Measurements from ENCODE around the gene AHCYL2. TPM values are rescaled to one million over a fixed set of nuclear protein-coding genes. Genes with fewer than 3 reads are reported as not detected.

AHCYL2 gene
- total and polyA plus RNA-seq, 2 of the 8 experiments (the other 6 are each of a cell fraction or from before 2014, with no cell fraction given), result 20.7 to 25.4 TPM

DNA sequence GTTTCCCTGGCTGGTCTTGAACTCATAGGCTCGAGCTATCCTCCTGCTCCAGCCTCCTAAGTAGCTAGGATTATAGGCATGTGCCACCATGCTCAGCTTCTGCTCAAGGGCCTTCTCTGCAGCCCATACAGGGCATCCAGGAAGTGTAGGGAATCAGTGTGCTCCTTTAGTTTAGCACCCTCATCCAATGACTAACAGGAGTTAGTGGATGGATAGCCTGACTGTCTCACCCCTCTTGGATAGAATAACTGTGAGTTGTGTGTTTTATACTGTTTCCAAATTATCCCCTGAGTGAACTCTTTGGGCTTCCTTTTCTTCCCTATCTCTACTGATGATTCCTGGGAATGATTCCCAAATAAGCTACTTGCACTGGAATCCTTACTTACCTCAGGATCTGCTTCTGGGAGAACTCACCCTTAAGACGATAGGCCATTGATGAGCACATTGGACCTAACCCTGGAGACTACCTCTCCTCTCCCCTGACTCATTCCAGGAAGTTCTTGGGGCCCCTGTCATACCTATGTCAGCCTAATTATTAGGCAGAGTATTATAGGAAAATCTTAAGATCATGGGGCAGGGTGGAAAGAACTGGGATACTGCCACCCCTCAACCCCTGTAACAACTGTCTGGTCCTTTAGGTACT is 227.9 kb downstream of the AHCYL2 start:
- FAIRE-seq (no peak), DNase-seq (ENCODE audit: low read depth in 1 of 2, low spot score in 2 of 2) (no peak)
- no peak overlapping the region for H2AFZ ChIP-seq (ENCODE audit: low read length)
- H3K23ac ChIP-seq (ENCODE audit: insufficient read length), result no peak overlapping the region
- H2BK12ac ChIP-seq (ENCODE audit: low read depth, low read length), result no peak overlapping the region
- H3K23me2 ChIP-seq (ENCODE audit: low read depth, low read length), result no peaks in the 10 kb centered on the region
- no peak overlapping the region for H4K8ac ChIP-seq (ENCODE audit: extremely low read depth, insufficient read depth, low read length)
- H3K9me3 ChIP-seq (ENCODE audit: insufficient read depth in 2 of 2, low read depth in 1 of 2, low read length in 1 of 2), result peaks cover 4% of the 10 kb centered on the region in 2 experiments; a peak in 2 of 4 replicates
- H3K9ac ChIP-seq (replicated peaks in 1 of 4; ENCODE audit: extremely low read depth in 1 of 4, low read depth in 3 of 4, low read length in 3 of 4), result no peak overlapping the region
- peaks cover 6 to 42% (median 19%) of the 10 kb centered on the region in 4 experiments; a peak in 7 of 8 replicates for H3K36me3 ChIP-seq (ENCODE audit: control insufficient read depth in 2 of 4, insufficient read depth in 4 of 4, low read length in 3 of 4)
- no peak overlapping the region for H3K4me3 ChIP-seq (ENCODE audit: extremely low read depth in 1 of 4, insufficient read depth in 2 of 4, low read depth in 3 of 4, low read length in 4 of 4)
- H3K27me3 ChIP-seq (replicated peaks in 1 of 4; ENCODE audit: control insufficient read depth in 3 of 4, extremely low read depth in 1 of 4, insufficient read depth in 3 of 4, low read length in 3 of 4), result no peaks in the 10 kb centered on the region
- no peaks in the 10 kb centered on the region for H3K79me1 ChIP-seq (ENCODE audit: low read depth, low read length)
- no peak overlapping the region for H3K56ac ChIP-seq (replicated peaks; ENCODE audit: insufficient read length, low read depth, low read length)
- ChIA-PET POLR2A (ENCODE audit: partially characterized antibody) (interaction anchor here (2.0 kb wide), 1 partner anchor 19 kb away, joined by 6 read pairs; the partner anchor contains the start of gene STRIP2), CTCF (ENCODE audit: partially characterized antibody) (interaction anchor here (0.9 to 2.2 kb wide), 10 partner anchors 11 to 354 kb away, joined by 3 to 9 read pairs (median 4); no protein-coding TSS in a partner anchor)
- no peak overlapping the region for H2BK5ac ChIP-seq (ENCODE audit: low read depth, low read length)
- H4K91ac ChIP-seq (replicated peaks; ENCODE audit: insufficient read length, low read length), result no peak overlapping the region
- H4K5ac ChIP-seq (ENCODE audit: insufficient read length, low read depth, low read length), result no peak overlapping the region
- no peak overlapping the region for H3K4me2 ChIP-seq (ENCODE audit: insufficient read depth in 1 of 2, low read depth in 2 of 2, low read length in 2 of 2)
- no peak overlapping the region for H3K14ac ChIP-seq (ENCODE audit: insufficient read length)
- H3K18ac ChIP-seq (ENCODE audit: extremely low read depth, low read length), result no peak overlapping the region
- no peaks in the 10 kb centered on the region; a peak in 1 of 4 replicates for H3K79me2 ChIP-seq (ENCODE audit: control insufficient read depth in 1 of 2, insufficient read depth in 2 of 2, low read length in 2 of 2)
- 85% methylated on average over 2 of the region's 2 CpGs; no CpG with 5 or more reads in 1 of the 2 experiments for WGBS, 2 experiments (ENCODE audit: extremely low coverage in 1 of 2, insufficient coverage in 1 of 2, insufficient read length in 1 of 2, insufficient replicate concordance in 2 of 2, low coverage in 1 of 2, low lambda C conversion rate in 2 of 2, missing lambda C conversion rate in 1 of 2)
- H2AK5ac ChIP-seq (ENCODE audit: low read depth, low read length), result no peak overlapping the region
- H3K4ac ChIP-seq (replicated peaks; ENCODE audit: insufficient read length, low read depth, low read length), result no peak overlapping the region
- H3K27ac ChIP-seq (ENCODE audit: low read depth, low read length), result no peak overlapping the region
- H2BK120ac ChIP-seq (replicated peaks; ENCODE audit: low read depth, low read length), result no peak overlapping the region
- H3K4me1 ChIP-seq (replicated peaks in 1 of 4; ENCODE audit: control insufficient read depth in 3 of 4, insufficient read depth in 4 of 4, low read length in 3 of 4), result no peaks in the 10 kb centered on the region
- no peak overlapping the region for H2BK15ac ChIP-seq (ENCODE audit: low read length)
- no peak overlapping the region for H2BK20ac ChIP-seq (ENCODE audit: low read length)
- H4K20me1 ChIP-seq (replicated peaks in 1 of 2; ENCODE audit: control insufficient read depth in 1 of 2, insufficient read depth in 2 of 2, low read length in 2 of 2), result no peaks in the 10 kb centered on the region
- TF ChIP-seq CHD2 (IDR thresholded peaks at IDR 0.05; ENCODE audit: low read length), result no peak
- no peak for TF ChIP-seq CTBP2 (IDR thresholded peaks at IDR 0.05; ENCODE audit: borderline replicate concordance, insufficient read depth, insufficient read length, low read length)
- TF ChIP-seq KDM5A (IDR thresholded peaks at IDR 0.05; ENCODE audit: low read length), result no peak
- no peak for TF ChIP-seq RXRA (IDR thresholded peaks at IDR 0.05; ENCODE audit: insufficient read depth, low read depth, low read length)
- no peak for TF ChIP-seq RBBP5 (IDR thresholded peaks at IDR 0.05; ENCODE audit: borderline replicate concordance, low read depth, low read length)
- no peak for TF ChIP-seq JUND (IDR thresholded peaks at IDR 0.05; ENCODE audit: low read length)
- TF ChIP-seq GABPA (IDR thresholded peaks at IDR 0.05; ENCODE audit: borderline replicate concordance, insufficient read depth, low read length), result no peak
- no peak for TF ChIP-seq HDAC2 (IDR thresholded peaks at IDR 0.05; ENCODE audit: borderline replicate concordance in 1 of 2, low read depth in 2 of 2, low read length in 2 of 2)
- no peak for TF ChIP-seq POU5F1 (IDR thresholded peaks at IDR 0.05; ENCODE audit: low read depth, low read length)
- no peak for TF ChIP-seq CREB1 (IDR thresholded peaks at IDR 0.05)
- no peak for TF ChIP-seq SIN3A (conservative IDR thresholded peaks at IDR 0.05 in 1 of 2, IDR thresholded peaks at IDR 0.05 in 1 of 2; ENCODE audit: low read depth in 1 of 2, low read length in 2 of 2)
- no peak for TF ChIP-seq CEBPB (IDR thresholded peaks at IDR 0.05; ENCODE audit: low read depth, low read length)
